SK-MEL-5 (cell line): Measurements from ENCODE around the gene THG1L. TPM values are rescaled to one million over a fixed set of nuclear protein-coding genes. Genes with fewer than 3 reads are reported as not detected.
"Not testable (repeated sequence)": the region's sequence is repeated elsewhere in the genome, so short reads cannot be mapped to it uniquely, and the experiment has no call there.

ENCODE experiments used
- DNase-seq: peaks from one replicate; pipeline ENCODE4 v3.0.0-alpha.2; 2016; ENCODE audit warnings: low read depth, low spot score
- in situ Hi-C: cut with HindIII; loops from 2 replicates; pipeline ENCODE4 v1.10.0; 2016; ENCODE audit warnings: low sequenced_read_pairs, high pct_unique_total_duplicates, low pct_unique_long_range_greater_than_20kb
- polyA plus RNA-seq, 2 experiments: library from polyadenylated mRNA; depleted of rRNA; stranded (reverse); fragments of >200 nt; gene quantifications; 2 replicates each; pipeline ENCODE4 v1.2.3, GENCODE V29; 2015
- total RNA-seq: library from RNA; depleted of rRNA; stranded (reverse); fragments of >200 nt; shearing (Covaris generic); gene quantifications from 2 replicates; pipeline ENCODE4 v1.2.3, GENCODE V29; 2014; rRNA removed

Gene THG1L
- total RNA-seq, result 20.8 and 22.5 TPM in 2 replicates
- 7.2 and 11.8 TPM in 2 replicates for polyA plus RNA-seq (2015; cell fraction: cytosol; rRNA removed)
- polyA plus RNA-seq (2015; cell fraction: nucleus; rRNA removed), result 7.4 and 8.8 TPM in 2 replicates

DNA sequence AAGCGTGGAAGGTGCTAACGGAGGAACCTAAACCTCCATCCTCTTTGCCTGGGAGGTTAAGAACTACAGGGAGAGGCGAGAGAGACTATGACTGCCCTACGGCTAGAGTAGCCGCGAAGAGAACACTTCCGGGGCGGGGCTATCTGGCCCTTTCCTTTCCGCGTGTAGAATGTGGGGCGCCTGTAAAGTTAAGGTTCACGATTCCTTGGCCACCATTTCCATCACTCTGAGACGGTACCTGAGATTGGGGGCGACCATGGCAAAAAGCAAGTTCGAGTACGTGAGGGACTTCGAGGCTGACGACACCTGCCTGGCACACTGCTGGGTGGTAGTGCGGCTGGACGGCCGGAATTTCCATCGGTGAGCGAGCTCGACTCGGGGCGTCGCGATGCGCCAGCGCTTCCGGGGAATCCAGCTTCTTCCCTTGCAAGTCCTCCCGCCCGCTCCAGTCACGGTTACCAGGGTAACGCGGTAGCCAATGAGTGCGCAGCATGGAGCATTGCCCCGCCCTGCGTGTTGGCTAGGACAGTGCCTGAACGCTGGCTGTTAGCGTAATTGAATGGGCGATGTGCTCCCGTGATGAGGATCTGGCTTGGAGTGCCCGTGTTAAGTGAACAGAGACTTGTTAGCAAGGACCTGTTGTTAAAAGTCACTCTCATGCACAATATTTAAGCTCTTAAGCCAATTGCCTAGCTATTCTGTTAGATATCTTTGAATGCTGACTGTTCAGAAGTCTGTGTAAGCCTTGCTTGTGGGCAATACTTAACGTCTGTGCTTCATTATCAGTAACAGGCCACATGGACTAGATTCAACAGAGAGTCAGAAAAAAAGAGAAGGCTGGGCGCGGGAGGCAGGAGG, at the start of gene THG1L:
Gene THG1L (plus strand): TSS at position 149 of the 858 bp plus-strand sequence. CDS start 21 bp downstream, at position 170.
- in situ Hi-C loops, result no loop called here
- DNase-seq, result peak; percentile 97

DNA sequence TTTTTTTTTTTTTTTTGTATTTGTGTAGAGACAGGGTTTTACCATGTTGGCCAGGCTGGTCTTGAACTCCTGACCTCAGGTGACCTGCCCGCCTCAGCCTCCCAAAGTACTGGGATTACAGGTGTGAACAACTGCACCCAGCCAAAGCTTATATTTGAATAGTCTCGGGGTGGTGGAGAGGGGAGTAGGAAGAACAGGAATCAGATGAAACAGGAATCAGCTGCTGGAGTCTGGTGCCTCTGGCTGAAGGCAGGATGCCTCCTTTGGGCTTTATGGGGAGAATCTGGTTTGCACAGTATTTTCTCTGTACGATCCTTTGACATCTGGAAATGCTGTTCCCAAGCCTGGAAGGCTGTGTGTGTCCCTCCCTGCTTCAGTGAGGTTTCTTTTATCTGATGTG, 49.0 kb upstream of the THG1L start:
- no peak for DNase-seq
- in situ Hi-C loops, result no loop called here

GRCh38 chr5:157686276-157687197, 44.7 kb upstream of the THG1L start:
- in situ Hi-C loops, DNase-seq: not testable (repeated sequence)

GRCh38 chr5:157687198-157687554, 44.0 kb upstream of the THG1L start:
- no peak for DNase-seq
- in situ Hi-C loops, result no loop called here

DNA sequence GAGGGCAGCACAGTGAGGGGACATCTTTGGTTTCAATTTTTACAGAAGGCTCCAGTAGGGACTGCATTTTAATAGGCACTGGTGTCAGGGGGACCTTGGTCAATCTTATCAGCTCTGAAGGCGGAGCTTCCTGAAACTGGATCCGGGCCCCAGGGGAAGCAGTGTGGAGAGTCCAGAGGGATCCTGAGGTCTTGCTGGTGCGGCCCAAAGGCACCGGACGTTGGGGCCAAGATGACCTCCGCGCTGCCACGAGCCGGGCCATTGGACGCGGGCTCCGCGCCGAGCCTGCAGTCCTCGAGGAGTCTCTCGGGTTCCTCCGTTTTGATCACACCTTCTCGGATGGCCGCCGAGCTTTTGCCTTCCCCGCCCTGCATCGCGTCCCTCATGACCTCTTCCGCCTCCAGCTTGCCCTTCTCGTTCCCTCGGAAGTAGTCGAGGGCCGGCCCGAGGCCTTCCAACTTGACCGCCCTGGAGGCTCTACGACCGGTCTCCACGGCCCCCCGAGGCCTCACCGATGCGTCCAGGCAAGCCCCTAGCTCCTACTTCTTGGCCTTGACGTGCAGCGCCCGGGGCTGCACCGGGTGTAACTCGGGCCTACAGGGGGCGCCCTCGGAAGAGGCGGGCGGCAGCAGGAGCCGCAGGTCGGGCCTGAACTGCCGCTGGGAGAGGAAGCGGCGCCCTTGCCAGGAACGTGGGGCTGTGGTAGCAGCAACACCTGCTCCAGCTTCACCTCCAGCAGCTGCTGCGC, 41.1 kb upstream of the THG1L start:
- in situ Hi-C loops, result no loop called here
- DNase-seq, result no peak

DNA sequence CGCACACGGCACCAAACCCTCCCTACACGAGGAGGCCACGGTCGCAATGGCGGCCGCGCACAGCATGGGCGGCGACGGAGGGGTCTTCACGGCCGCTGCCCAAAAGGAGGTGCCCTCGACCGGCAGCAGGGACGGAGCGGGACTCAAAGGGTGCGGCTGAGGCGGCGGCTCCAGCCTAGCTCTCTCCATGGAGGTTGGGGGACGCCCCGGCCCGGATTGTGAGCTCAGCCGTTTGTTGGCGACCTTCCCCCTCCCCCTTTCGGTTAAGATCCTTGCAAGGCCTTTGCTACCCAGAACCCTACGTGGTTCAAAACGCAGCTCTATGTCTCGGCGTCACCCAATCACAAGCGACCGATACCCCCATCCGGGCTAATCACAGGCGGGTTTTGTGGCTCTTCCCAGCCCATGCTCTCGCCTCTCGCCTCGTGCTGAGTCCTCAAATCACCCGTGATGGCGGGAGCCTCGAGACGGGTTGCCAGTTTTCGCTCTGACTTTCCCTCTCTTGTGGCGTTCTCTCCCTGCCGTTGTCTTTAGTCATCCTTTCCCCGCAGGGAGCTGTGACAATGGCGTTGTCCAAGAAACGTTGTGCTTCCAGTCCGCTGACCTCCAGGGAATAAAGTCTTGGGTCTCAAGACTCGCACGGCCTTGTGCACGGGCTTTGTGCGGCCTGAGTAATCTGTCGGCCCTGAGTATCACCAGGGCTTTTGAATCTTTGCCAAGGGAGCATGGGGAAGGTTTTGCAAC, 40.4 kb upstream of the THG1L start:
- in situ Hi-C loops, result no loop called here
- DNase-seq, result no peak

GRCh38 chr5:157693816-157694215, 37.4 kb upstream of the THG1L start:
- DNase-seq, in situ Hi-C loops: not testable (repeated sequence)

DNA sequence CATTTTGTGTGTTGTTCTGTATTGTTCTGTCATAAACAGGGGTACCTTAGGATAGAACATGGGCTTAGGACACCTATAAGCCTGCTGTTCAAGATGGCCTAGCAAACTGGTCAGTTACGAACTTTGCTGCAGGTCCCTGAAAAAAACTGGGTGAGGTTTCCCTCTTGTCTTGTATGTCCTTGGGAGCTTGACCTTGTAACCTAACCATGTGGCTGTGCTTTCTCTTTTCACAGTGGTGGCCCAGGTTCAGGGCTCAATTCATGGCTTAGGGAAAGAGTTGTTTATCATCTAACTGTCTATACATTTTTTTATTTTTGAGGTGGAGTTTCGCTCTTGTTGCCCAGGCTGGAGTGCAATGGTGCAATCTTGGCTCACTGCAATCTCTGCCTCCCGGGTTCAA, 35.1 kb upstream of the THG1L start:
- in situ Hi-C loops, DNase-seq: not testable (repeated sequence)

GRCh38 chr5:157698674-157699073, 32.5 kb upstream of the THG1L start:
- DNase-seq, in situ Hi-C loops: not testable (repeated sequence)

DNA sequence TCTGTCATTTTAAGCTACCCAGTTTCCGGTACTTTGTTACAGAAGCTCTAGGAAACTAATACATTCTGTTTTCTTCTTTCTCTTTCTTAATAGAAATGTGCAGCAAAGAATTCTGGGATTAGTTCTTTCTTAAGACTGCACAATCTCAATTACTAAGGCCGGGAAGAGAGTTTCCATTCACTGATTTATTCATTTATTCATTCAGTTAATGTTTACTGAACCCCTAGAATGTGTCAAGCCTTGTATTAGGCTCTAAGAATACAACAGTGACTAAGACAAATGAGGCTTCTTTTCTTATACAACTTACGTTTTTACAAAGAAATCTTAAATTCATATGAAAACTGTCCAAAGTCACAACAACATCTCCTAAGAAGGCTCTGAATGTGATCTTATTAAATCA, 27.5 kb upstream of the THG1L start:
- DNase-seq, result no peak
- in situ Hi-C loops, result no loop called here

DNA sequence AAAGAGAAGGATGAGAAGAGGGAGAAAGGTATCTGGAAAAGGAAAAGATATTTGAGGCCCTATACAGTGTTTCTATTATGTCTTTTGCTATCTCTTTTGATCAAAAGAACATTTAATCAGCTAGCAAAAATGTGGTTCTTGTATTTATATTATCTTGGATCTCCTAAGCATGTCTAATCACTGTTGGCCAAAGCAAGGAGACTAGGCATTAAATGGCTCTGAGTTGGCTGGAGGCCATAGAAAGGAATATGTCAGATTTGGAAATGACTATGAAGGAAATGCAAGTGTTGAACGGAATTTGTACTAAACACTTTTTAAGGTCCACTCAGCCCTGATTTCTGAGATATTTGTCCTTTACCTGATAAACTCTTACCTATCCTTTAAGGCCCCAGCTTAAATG, 22.4 kb upstream of the THG1L start:
- in situ Hi-C loops, result no loop called here
- DNase-seq, result no peak

GRCh38 chr5:157709346-157709745, 21.9 kb upstream of the THG1L start:
- peak; percentile 64 for DNase-seq
- in situ Hi-C loops, result no loop called here

GRCh38 chr5:157710431-157710830, 20.8 kb upstream of the THG1L start:
- no peak for DNase-seq
- in situ Hi-C loops, result no loop called here

- no peak for DNase-seq
These were observed 20.3 kb upstream of the THG1L start for GRCh38 chr5:157710882-157711281.

DNA sequence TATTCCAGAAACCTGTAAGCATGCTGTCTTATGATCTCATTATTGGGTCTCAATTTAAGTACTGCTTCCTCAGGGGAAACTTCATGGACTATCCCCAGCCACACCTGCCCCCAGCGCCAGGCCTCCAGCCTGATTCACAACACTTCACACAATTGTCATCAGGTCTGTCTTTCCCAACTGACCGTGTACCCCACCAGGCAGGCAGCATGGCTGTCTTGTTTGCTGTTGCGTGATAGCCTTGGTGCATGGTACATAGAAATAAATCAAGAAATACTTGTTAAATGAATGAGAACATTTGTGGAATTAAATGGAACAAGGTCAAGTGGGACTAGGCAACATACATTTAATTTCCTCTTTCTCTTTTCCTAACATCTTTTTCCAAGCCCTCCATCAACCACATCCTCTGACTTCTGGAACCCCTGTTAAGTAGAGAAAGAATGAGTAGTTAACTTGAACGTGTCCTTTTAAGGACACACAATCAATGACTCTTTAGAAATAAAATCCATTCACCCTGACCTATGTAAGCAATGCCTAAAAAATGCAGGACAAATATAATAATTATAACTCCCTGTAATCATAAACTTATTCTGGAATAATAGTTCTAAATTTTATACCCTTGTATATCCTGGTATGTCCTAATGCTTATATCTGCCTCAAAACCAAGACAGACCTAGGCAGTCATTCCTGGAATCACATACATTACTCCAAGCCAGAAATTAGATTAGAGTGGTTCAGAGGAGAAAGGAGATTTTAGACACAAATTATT, 17.2 kb upstream of the THG1L start:
- no peak for DNase-seq
- in situ Hi-C loops, result no loop called here

More at GRCh38 chr5:157710882-157711281, 20.3 kb upstream of the THG1L start:
- in situ Hi-C loops, result no loop called here

- no peak for DNase-seq
- in situ Hi-C loops, result no loop called here
These were observed 16.7 kb upstream of the THG1L start for GRCh38 chr5:157714596-157714864.
